Thyroid gland (tissue), 4 donors: ENCODE data around the gene BDH1. TPM values are rescaled to one million over a fixed set of nuclear protein-coding genes. Genes with fewer than 3 reads are reported as not detected.

Source experiments
- DNase-seq, 2 donors: peaks; one replicate each; pipeline ENCODE4 v3.0.0-alpha.2; 2019
- H3K27ac ChIP-seq, 3 donors: fragments of 200-600 bp; sonication (generic); 1 replicate in 2 of 3; 2 replicates in 1 of 3; pipeline ENCODE4 v1.5.1; 2016 to 2019; ENCODE audit warnings: mild to moderate bottlenecking in 1 of 3, moderate library complexity in 1 of 3
- H3K27me3 ChIP-seq: fragments of 200-600 bp; sonication (generic); one replicate; pipeline ENCODE4 v1.5.1; 2019
- H3K36me3 ChIP-seq, 2 donors: fragments of 200-600 bp; sonication (generic); one replicate each; pipeline ENCODE4 v1.5.1; 2016 to 2019
- H3K4me1 ChIP-seq, 2 donors: fragments of 200-600 bp; sonication (generic); one replicate each; pipeline ENCODE4 v1.5.1; 2017 to 2019
- H3K4me3 ChIP-seq, 3 donors: fragments of 200-600 bp; sonication (generic); replicated peaks in 1 of 3; 1 replicate in 2 of 3; 2 replicates in 1 of 3; pipeline ENCODE4 v1.5.1; 2016; ENCODE audit warnings: mild to moderate bottlenecking in 1 of 3
- H3K9me3 ChIP-seq: fragments of 200-600 bp; sonication (generic); one replicate; pipeline ENCODE4 v1.5.1; 2017
- POLR2A ChIP-seq, 2 donors: fragments of 450-650 bp; IDR thresholded peaks; one replicate each; pipeline ENCODE4 v1.6.1; 2017; ENCODE audit warnings: antibody characterized with exemption in 2 of 2, mild to moderate bottlenecking in 2 of 2, moderate library complexity in 1 of 2
- WGBS, 2 donors: methylation state at CpG; one replicate each; pipeline ENCODE4 v1.1.5; 2017; 5-methylcytosine and 5-hydroxymethylcytosine counted together
- intact Hi-C: fragments of 100-400 bp; cut with DNase I; formaldehyde crosslinking; loops from one replicate; pipeline ENCODE4 v1.15.1; 2023
- total RNA-seq, 4 donors: library from RNA; depleted of rRNA; stranded (reverse); fragments of >200 nt; gene quantifications; one replicate each; pipeline ENCODE4 v1.2.3, GENCODE V29; 2016
- TF ChIP-seq, protein P1 (sequence below), 6 experiments: fragments of 200-600 bp in 3 of 6; fragments of 450-650 bp in 3 of 6; sonication (generic) in 3 of 6; IDR thresholded peaks; one replicate each; pipeline ENCODE4 v1.5.1; 2016 to 2019; ENCODE audit warnings: antibody characterized with exemption in 6 of 6, mild to moderate bottlenecking in 2 of 6, inconsistent platforms in 1 of 6, moderate library complexity in 1 of 6

The BDH1 gene
- total RNA-seq, 4 donors from 2014 or later, result 37.1 to 83.1 (median 57.8) TPM

- 33 to 44% methylated on average over 6 of the region's 6 CpGs for WGBS, 2 donors
- intact Hi-C loops, result no loop called here
- no peak for TF ChIP-seq POLR2A (IDR thresholded peaks at IDR 0.05)
- TF ChIP-seq, protein P1, sequence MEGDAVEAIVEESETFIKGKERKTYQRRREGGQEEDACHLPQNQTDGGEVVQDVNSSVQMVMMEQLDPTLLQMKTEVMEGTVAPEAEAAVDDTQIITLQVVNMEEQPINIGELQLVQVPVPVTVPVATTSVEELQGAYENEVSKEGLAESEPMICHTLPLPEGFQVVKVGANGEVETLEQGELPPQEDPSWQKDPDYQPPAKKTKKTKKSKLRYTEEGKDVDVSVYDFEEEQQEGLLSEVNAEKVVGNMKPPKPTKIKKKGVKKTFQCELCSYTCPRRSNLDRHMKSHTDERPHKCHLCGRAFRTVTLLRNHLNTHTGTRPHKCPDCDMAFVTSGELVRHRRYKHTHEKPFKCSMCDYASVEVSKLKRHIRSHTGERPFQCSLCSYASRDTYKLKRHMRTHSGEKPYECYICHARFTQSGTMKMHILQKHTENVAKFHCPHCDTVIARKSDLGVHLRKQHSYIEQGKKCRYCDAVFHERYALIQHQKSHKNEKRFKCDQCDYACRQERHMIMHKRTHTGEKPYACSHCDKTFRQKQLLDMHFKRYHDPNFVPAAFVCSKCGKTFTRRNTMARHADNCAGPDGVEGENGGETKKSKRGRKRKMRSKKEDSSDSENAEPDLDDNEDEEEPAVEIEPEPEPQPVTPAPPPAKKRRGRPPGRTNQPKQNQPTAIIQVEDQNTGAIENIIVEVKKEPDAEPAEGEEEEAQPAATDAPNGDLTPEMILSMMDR (IDR thresholded peaks at IDR 0.05), result no peak
- Histone ChIP-seq H3K9me3 (no peaks in the 10 kb centered on the region), H3K36me3 (no peaks in the 10 kb centered on the region), H3K27me3 (no peaks in the 10 kb centered on the region), H3K4me1 (peaks cover 32 to 46% of the 10 kb centered on the region in 2 donors), H3K4me3 (no peak overlapping the region), H3K27ac (peak overlapping the region; percentile 54 to 75 (median 71))
- peak; percentile 75 to 76 for DNase-seq
Measured at GRCh38 chr3:197549261-197549885, 6.4 kb downstream of the BDH1 start.

- 26 to 56% methylated on average over 10 to 11 of the region's 11 CpGs for WGBS, 2 donors
- Histone ChIP-seq H3K4me3 (no peak overlapping the region), H3K4me1 (peaks cover 32 to 39% of the 10 kb centered on the region in 2 donors), H3K9me3 (no peaks in the 10 kb centered on the region), H3K27ac (peak overlapping the region; percentile 35 to 75 (median 44)), H3K27me3 (no peaks in the 10 kb centered on the region), H3K36me3 (no peaks in the 10 kb centered on the region)
- intact Hi-C loops, result no loop called here
- peak; percentile 71 to 76 for DNase-seq
- TF ChIP-seq, protein P1 (IDR thresholded peaks at IDR 0.05), result peak in 3 of 6 experiments; percentile 18 to 41 (median 25)
- no peak for TF ChIP-seq POLR2A (IDR thresholded peaks at IDR 0.05)
Measured at GRCh38 chr3:197547306-197548011, 8.3 kb downstream of the BDH1 start.

- Histone ChIP-seq H3K27me3 (no peaks in the 10 kb centered on the region), H3K4me3 (no peak overlapping the region), H3K9me3 (no peaks in the 10 kb centered on the region), H3K27ac (peak overlapping the region in 2 of 3 donors; percentile 0 to 14), H3K36me3 (no peaks in the 10 kb centered on the region), H3K4me1 (peaks cover 32 to 39% of the 10 kb centered on the region in 2 donors)
- intact Hi-C loops, result no loop called here
- WGBS, 2 donors, result 90 to 95% methylated on average over 7 to 10 of the region's 10 CpGs
- no peak for TF ChIP-seq POLR2A (IDR thresholded peaks at IDR 0.05)
- TF ChIP-seq, protein P1 (IDR thresholded peaks at IDR 0.05), result no peak
- no peak for DNase-seq
Measured at GRCh38 chr3:197546307-197547085, 9.3 kb downstream of the BDH1 start.

DNA sequence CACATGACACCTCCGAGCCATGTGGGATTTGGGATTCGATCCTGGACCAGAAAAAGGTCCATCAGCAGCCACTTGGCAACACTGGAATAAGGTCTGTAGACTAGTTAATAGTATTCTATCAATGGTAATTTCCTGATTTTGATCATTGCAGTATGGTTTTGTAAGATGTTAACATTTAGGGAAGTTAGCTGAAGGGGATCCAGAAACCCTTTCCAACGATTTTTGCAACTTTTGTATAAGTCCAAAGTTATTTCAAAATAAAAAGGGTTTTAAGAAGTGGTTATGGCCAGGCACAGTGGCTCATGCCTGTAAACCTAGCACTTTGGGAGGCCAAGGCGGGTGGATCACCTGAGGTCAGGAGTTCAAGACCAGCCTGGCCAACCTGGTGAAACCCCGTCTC lies 10.2 kb downstream of the BDH1 start:
- WGBS, 2 donors, result 87 to 89% methylated on average over 5 of the region's 5 CpGs
- DNase-seq, result no peak
- intact Hi-C loops, result no loop called here
- Histone ChIP-seq H3K36me3 (no peaks in the 10 kb centered on the region), H3K27ac (no peak overlapping the region), H3K4me1 (peaks cover 26 to 37% of the 10 kb centered on the region in 2 donors), H3K27me3 (no peaks in the 10 kb centered on the region), H3K9me3 (no peaks in the 10 kb centered on the region), H3K4me3 (no peak overlapping the region)
- TF ChIP-seq, protein P1 (IDR thresholded peaks at IDR 0.05), result no peak
- TF ChIP-seq POLR2A (IDR thresholded peaks at IDR 0.05), result no peak
